Inflammatory macrophage treated with lipopolysaccharide for 4 hours (primary cell): ENCODE results near the gene WWTR1.

Source experiments
- DNase-seq: peaks from one replicate; pipeline ENCODE4 v3.0.0-alpha.2; 2020

The WWTR1 gene

DNA sequence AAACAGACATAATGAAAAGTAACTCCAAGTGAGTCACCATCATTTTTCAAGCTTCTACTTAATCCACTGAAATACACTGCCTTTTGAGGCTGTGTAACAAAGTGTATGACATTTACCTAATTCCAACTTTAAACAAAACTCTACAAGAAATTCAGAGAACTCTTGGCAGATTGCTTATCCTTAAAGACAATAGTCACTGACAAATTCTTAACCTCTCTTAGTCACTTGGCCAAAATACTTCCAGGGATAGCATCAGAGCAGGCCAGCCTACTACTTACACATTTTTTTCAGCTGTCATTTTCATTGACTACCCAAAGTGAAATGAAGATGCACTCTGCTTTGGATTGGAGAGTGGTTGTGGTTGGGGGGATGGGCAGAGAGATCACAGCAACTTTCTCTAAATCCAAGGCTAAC lies 3.6 kb downstream of the WWTR1 start:
- DNase-seq = no peak

DNA sequence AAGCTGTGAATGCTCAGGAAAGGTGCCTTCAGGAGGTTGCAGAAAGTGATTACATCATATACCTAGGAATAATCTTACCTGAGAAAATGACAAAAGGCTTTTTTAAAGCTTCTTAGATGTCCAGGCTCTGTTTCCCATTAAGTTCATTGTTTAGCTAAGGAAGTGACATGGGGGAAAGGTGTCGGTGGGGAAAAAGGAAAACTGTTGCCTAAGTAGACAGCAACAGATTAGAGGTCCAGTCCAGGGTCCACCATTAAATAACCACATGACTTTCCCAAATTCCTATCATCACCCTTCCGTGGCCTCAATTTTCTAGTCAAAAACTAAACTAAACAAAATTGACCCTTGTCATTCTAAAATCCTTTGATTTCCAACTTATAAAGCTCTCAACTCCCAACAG lies 4.3 kb downstream of the WWTR1 start:
- no peak for DNase-seq

DNA sequence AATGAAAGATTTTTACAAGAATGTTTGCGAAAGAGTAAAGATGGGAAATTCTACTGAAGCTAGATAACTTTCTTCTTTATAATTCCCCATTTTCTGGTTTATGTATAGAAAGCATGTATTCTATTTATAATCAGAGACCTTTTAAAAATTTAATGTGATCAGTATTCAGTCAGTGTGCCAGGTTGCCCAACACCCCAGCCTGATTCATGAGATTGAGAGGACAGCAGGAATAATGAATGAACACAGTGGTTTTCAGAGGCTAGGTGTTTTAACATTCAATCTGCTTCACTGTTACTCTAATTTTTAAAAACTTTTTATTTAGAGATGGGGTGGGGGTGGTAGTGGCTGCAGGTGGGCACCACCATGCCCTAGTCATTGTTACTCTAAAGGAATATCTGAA lies 4.7 kb downstream of the WWTR1 start:
- no peak for DNase-seq

GRCh38 chr3:149650828-149651227 lies 7.0 kb downstream of the WWTR1 start:
- no peak for DNase-seq

- DNase-seq = no peak
These were observed 9.3 kb downstream of the WWTR1 start for GRCh38 chr3:149648525-149648924.

GRCh38 chr3:149647812-149648211 lies 10.0 kb downstream of the WWTR1 start:
- DNase-seq = no peak

DNA sequence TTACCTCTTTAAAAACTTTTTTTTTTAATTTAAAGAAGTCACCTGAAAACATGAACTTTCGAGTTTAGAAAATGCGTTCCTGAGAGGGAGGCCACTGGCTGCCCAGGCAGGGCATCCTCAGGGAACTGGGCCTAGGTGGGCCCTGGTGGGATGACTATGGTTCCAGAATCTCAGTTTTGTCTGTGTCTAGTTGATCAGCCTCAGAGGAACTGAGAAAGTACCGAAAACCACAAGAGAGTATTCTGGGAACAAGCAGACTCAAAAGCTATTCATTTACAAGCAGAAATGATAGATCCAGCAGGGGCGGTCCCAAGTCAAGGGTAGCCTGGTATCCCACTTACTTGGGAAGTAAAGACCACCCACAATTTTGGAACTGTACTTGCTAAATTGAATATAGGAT lies 10.5 kb downstream of the WWTR1 start:
- no peak for DNase-seq

DNA sequence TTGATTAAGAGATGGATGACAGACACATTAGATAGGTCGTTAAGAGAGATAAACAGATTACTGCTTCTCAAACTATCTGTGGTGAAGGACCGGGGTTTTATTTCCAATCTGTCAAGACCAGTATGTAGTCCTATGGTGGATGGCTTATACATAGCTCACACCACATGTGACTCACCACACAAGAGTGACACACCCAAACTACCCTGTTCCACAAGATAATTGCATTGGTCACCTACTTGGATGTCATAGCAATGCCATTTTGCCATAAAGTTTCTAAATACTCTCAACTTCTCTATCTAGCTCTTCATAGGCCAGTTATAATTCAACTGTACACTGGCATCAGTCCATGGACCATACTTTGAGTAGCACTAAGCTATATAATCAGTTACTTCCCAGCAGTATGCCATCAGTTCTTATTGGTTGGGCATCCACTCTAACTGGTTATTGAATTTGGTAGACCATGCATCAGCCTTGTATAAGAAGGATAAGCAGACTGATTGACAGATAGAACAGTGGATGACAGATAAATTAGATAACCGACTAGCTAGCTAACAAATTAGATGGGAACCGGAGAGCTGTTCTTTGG lies 11.6 kb downstream of the WWTR1 start:
- peak; percentile 32 for DNase-seq

- no peak for DNase-seq
These were observed 13.9 kb downstream of the WWTR1 start for GRCh38 chr3:149643963-149644362.

GRCh38 chr3:149643482-149643798 lies 14.4 kb downstream of the WWTR1 start:
- DNase-seq = no peak

DNA sequence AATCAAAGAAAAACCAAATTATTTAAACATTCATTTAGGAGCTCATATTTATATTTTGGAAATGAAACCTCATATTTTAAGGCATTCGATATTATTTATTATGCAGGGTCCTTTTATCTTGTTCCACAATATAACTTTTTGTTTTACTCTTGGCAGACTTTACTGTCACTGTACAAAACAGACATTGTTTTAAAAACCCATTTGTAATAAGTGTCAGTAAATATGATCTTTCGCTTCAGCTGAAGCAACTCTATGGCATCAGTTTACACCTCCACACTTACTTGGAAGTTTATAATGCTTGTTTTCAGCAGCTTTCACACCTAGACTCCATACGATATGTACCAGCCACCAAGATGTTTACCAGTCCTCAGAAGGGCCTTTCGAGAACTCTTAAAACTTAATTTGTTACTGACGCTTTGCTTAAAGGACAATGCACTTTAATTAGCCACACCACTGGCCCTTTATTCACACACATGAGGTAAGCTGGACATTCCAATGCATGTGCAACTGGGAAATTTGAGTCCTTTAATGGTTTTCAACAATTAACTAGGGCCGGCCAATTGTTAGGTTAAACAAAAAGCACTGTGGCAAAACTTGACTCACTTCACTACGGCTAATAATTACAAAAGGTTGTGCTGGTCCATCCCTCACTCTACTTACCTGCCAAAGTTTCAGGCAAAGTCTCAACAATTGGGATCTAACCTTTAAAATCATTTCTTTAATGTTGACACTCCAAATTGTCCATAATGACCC lies 16.7 kb downstream of the WWTR1 start:
- no peak for DNase-seq

- no peak for DNase-seq
These were observed 18.7 kb downstream of the WWTR1 start for GRCh38 chr3:149639093-149639486.

- DNase-seq = no peak
These were observed 19.4 kb downstream of the WWTR1 start for GRCh38 chr3:149638228-149639092.

- no peak for DNase-seq
These were observed 22.4 kb downstream of the WWTR1 start for GRCh38 chr3:149635396-149635795.

DNA sequence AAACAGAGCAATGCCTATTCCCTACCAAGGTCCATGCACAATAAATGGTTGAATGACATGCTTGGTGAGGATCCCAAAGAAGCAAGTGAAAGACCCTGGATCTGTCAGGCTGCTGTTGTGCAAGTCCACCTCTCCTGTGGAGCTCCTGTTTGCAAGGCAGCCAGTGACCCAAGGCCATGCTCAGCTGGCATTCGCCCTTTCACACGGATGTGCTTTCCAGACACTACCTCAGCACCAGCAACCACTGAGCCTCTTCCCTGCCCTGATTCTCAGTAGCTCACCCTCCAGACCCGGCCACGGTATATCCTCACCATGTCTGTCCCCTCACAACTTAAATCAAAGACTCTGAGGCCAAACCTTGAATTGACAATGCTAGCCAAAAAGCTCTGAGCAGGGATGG lies 23.3 kb downstream of the WWTR1 start:
- DNase-seq = no peak

DNA sequence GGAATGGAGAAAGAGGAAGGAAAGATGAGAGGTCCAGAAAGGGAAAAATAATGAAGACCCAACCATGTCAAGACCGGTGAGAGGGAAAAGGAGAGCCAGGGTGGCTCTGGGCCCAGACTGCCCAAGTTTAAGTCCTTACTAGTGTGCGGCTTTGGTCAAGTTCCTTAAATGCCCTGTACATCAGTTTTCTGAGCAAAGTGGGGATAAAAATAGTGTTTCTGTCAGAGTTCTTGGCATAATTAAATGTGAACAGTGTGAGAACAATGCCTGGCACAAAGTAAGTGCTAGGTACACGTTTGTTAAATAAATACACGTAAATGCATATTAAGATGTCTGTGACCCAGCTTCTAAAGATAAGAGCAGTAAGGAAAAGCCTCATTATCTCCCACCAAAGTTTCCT lies 23.8 kb downstream of the WWTR1 start:
- no peak for DNase-seq

GRCh38 chr3:149632225-149632624 lies 25.6 kb downstream of the WWTR1 start:
- DNase-seq = no peak

GRCh38 chr3:149630806-149631205 lies 27.0 kb downstream of the WWTR1 start:
- no peak for DNase-seq

DNA sequence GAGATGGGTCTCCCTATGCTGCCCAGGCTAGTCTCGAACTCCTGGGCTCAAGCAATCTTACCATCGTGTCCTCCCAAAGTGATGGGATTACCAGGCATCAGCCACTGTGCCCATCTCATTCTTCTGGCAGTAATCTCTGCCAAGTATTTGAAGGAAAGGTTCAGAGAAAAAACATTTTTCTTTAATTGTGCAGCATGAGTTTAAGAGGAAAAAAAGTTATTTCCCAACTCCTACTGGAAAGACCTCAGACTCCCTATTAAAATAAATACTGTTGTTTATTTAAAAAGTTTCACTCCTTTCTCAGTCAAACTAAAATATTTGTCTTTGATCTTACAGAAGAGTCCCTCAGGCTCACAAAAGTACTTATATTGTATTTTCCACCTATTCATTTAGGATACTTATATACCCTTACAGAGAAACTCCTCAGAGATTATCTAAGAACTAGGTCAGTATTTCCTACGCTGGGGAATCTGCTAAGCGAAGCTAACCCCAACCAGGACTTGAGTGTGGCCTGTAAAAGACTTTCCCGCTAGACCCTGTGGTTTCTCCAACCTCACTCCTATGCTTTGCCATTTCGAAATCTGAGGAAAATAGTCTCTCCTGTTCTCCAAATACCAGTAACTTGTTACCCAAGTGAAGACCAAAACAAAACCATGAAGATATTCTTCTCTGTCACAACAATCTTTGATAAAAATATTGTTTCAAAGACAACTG lies 28.7 kb downstream of the WWTR1 start:
- DNase-seq = no peak

GRCh38 chr3:149626671-149627070 lies 31.2 kb downstream of the WWTR1 start:
- DNase-seq = no peak

GRCh38 chr3:149625795-149626194 lies 32.0 kb downstream of the WWTR1 start:
- no peak for DNase-seq

- DNase-seq = peak; percentile 70
These were observed 34.0 kb downstream of the WWTR1 start for GRCh38 chr3:149623824-149624223.

DNA sequence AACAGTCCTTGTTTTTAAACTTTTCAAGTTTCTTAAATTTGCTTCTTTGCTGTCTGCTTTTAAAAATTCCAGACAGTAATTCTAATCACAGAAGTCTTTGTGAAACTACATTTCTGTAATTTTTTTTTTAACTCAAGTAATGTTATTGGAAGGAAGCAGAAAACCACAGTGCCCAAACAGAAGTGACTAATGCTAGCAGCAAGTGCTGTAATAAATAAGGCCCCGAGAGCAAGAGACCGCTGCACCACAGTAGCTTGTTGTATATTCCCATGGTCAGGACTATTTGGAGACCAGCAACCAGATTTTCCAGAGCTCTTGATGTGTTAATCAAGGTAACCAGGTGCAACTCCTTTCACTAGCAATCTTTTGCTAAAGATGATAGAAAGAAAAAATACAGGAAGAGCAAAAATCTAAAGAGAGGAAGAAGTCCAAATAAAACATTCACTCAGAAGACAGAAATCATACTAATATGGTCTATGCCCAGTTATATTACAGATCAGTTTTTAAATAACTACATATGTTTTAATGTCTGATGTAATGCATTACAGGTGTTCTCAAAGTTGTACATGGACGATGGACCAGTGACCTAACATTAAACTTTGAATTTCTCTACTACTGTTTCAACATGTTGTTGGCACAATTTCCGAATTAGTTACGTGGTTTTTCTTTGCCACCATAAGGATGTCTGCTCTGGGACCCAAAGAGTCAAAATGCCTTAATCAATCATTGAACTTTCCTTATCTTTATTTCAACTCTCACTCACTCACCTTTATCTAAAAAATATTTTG lies 36.4 kb downstream of the WWTR1 start:
- DNase-seq = peak; percentile 64
